GM12878 (cell line): ENCODE measurements around the gene PI16. TPM values are rescaled to one million over a fixed set of nuclear protein-coding genes. Genes with fewer than 3 reads are reported as not detected.

Experiments used
- ATAC-seq: fragments of 200-7000 bp; cut with Tn5 transposase; 3 replicates; pipeline ENCODE4 v1.9.1; 2020; ENCODE audit warnings: mild to moderate bottlenecking, moderate library complexity
- BruUV-seq: library from RNA; stranded (reverse); fragments of 400-500 nt; replicated peaks from 2 replicates; lab custom pipeline; 2021; lab: Mats Ljungman, UMichigan
- CTCF ChIA-PET: fragments of 300-600 bp; sonication (Branson Sonifier 250); formaldehyde crosslinking; extraction: SDS; loops from one replicate; lab custom pipeline; 2021; ENCODE audit warnings: inconsistent platforms; lab: Yijun Ruan, JAX
- POLR2A ChIA-PET: fragments of 350-600 bp; formaldehyde crosslinking; extraction: SDS; loops from one replicate; lab custom pipeline; 2021; ENCODE audit warnings: inconsistent platforms; lab: Charles Lee
- RAD21 ChIA-PET: fragments of 300-600 bp; sonication (Branson Sonifier 250); formaldehyde crosslinking; loops from one replicate; lab custom pipeline; 2023; ENCODE audit warnings: antibody characterized with exemption; ENCODE audit not compliant: unreplicated experiment; lab: Charles Lee
- SMC1A ChIA-PET: fragments of 300-600 bp; sonication (Branson Sonifier 250); formaldehyde crosslinking; loops from one replicate; lab custom pipeline; 2023; ENCODE audit not compliant: unreplicated experiment, uncharacterized antibody; lab: Charles Lee
- DNase-seq: peaks from one replicate; pipeline ENCODE4 v3.0.0-alpha.2; 2011; ENCODE audit warnings: low read depth, low spot score
- FAIRE-seq: peaks from 3 replicates; lab custom pipeline; 2011; peaks lifted over from hg19 to GRCh38; lab: Jason Lieb, UNC
- H2AFZ ChIP-seq: 2 replicates; pipeline ENCODE4 v1.6.0; 2011; ENCODE audit warnings: low read depth, low read length, control low read depth; ENCODE audit not compliant: control insufficient read depth
- H3K27ac ChIP-seq: 2 replicates; pipeline ENCODE4 v1.5.1; 2011; ENCODE audit warnings: control low read depth; ENCODE audit not compliant: control insufficient read depth, insufficient read depth
- H3K27me3 ChIP-seq, 2 experiments: replicated peaks in 1 of 2; 2 replicates each; pipeline versions ENCODE4 v1.6.0 to v1.6.1; 2011; ENCODE audit warnings: low read length in 1 of 2; ENCODE audit not compliant: control insufficient read depth in 2 of 2, insufficient read depth in 2 of 2
- H3K36me3 ChIP-seq, 2 experiments: 2 replicates each; pipeline ENCODE4 v1.5.1; 2011; ENCODE audit warnings: low read length in 1 of 2; ENCODE audit not compliant: control insufficient read depth in 2 of 2, insufficient read depth in 2 of 2
- H3K4me1 ChIP-seq: 2 replicates; pipeline ENCODE4 v1.6.1; 2011; ENCODE audit warnings: mild to moderate bottlenecking, low read length, moderate library complexity, mixed read lengths; ENCODE audit not compliant: control insufficient read depth, insufficient read depth
- H3K4me2 ChIP-seq: 2 replicates; pipeline ENCODE4 v1.6.0; 2011; ENCODE audit warnings: control low read depth; ENCODE audit not compliant: control insufficient read depth, insufficient read depth
- H3K4me3 ChIP-seq: fragments of 200-600 bp; sonication (generic); 2 replicates; pipeline ENCODE4 v1.5.1; 2016
- H3K79me2 ChIP-seq: 2 replicates; pipeline ENCODE4 v1.6.0; 2011; ENCODE audit warnings: low read length; ENCODE audit not compliant: control insufficient read depth, insufficient read depth
- H3K9ac ChIP-seq: 2 replicates; pipeline ENCODE4 v1.8.0; 2011; ENCODE audit warnings: low read length, control low read depth, mixed read lengths; ENCODE audit not compliant: control insufficient read depth, insufficient read depth
- H3K9me3 ChIP-seq: replicated peaks from 3 replicates; pipeline ENCODE4 v1.5.1; 2011; ENCODE audit warnings: mild to moderate bottlenecking, low read length; ENCODE audit not compliant: control insufficient read depth, insufficient read depth
- H4K20me1 ChIP-seq: 2 replicates; pipeline ENCODE4 v1.6.0; 2011; ENCODE audit not compliant: control insufficient read depth, insufficient read depth
- BMI1 ChIP-seq: fragments of 450-650 bp; IDR thresholded peaks from 2 replicates; pipeline ENCODE4 v1.6.1; 2016; ENCODE audit warnings: mild to moderate bottlenecking, moderate library complexity, borderline replicate concordance
- CHD1 ChIP-seq: IDR thresholded peaks from 2 replicates; pipeline ENCODE4 v1.6.1; 2012; ENCODE audit warnings: low read depth, low read length, improper control_type of control experiment
- GATAD2B ChIP-seq: fragments of 450-650 bp; conservative IDR thresholded peaks from 2 replicates; pipeline ENCODE4 v1.6.1; 2017; ENCODE audit warnings: low read depth, mild to moderate bottlenecking, moderate library complexity
- IKZF1 ChIP-seq: fragments of 450-650 bp; conservative IDR thresholded peaks from 2 replicates; pipeline ENCODE4 v1.6.1; 2017; ENCODE audit warnings: antibody characterized with exemption, mild to moderate bottlenecking
- NFIC ChIP-seq: IDR thresholded peaks from 2 replicates; pipeline ENCODE4 v1.6.1; 2012; ENCODE audit warnings: low read depth, mild to moderate bottlenecking, inconsistent platforms, low read length, moderate library complexity
- NFYB ChIP-seq: IDR thresholded peaks from 2 replicates; pipeline ENCODE4 v1.6.1; 2011; ENCODE audit warnings: low read depth, mild to moderate bottlenecking, low read length, improper control_type of control experiment, moderate library complexity; ENCODE audit not compliant: insufficient read depth
- NR2C1 ChIP-seq: fragments of 450-650 bp; IDR thresholded peaks from 2 replicates; pipeline ENCODE4 v1.6.1; 2017; ENCODE audit warnings: antibody characterized with exemption, mild to moderate bottlenecking, moderate library complexity
- NR2F1 ChIP-seq: fragments of 450-650 bp; conservative IDR thresholded peaks from 2 replicates; pipeline ENCODE4 v1.6.1; 2017; ENCODE audit warnings: mild to moderate bottlenecking
- PBX3 ChIP-seq: IDR thresholded peaks from 2 replicates; pipeline ENCODE4 v1.6.1; 2011; ENCODE audit warnings: mild to moderate bottlenecking, low read depth, low read length, moderate library complexity; ENCODE audit not compliant: insufficient replicate concordance
- PKNOX1 ChIP-seq: fragments of 450-650 bp; IDR thresholded peaks from 2 replicates; pipeline ENCODE4 v1.6.1; 2016; ENCODE audit warnings: mild to moderate bottlenecking
- SMC3 ChIP-seq: IDR thresholded peaks from 2 replicates; pipeline ENCODE4 v1.6.1; 2011; ENCODE audit warnings: low read length, improper control_type of control experiment, borderline replicate concordance
- SP1 ChIP-seq: IDR thresholded peaks from one replicate; pipeline ENCODE4 v1.6.1; 2011; ENCODE audit warnings: low read depth, low read length
- SPI1 ChIP-seq: IDR thresholded peaks from 2 replicates; pipeline ENCODE4 v1.6.1; 2011; ENCODE audit warnings: low read depth, mild to moderate bottlenecking, low read length, moderate library complexity, borderline replicate concordance; ENCODE audit not compliant: insufficient read depth
- TCF7 ChIP-seq: IDR thresholded peaks from 2 replicates; pipeline ENCODE4 v1.6.1; 2014; ENCODE audit warnings: antibody characterized with exemption, borderline replicate concordance
- YY1 ChIP-seq: IDR thresholded peaks from 2 replicates; pipeline ENCODE4 v1.6.1; 2011; ENCODE audit warnings: low read depth, mild to moderate bottlenecking, low read length
- ZBED1 ChIP-seq: IDR thresholded peaks from 2 replicates; pipeline ENCODE4 v1.6.1; 2016; ENCODE audit warnings: borderline replicate concordance
- ZNF24 ChIP-seq: fragments of 450-650 bp; IDR thresholded peaks from 2 replicates; pipeline ENCODE4 v1.6.1; 2017; ENCODE audit warnings: antibody characterized with exemption, mild to moderate bottlenecking
- ZNF384 ChIP-seq: IDR thresholded peaks from 2 replicates; pipeline ENCODE4 v1.6.1; 2012; ENCODE audit warnings: low read depth, mild to moderate bottlenecking, low read length, improper control_type of control experiment, borderline replicate concordance
- ZZZ3 ChIP-seq: IDR thresholded peaks from 2 replicates; pipeline ENCODE4 v1.6.1; 2011; ENCODE audit warnings: low read depth; ENCODE audit not compliant: control insufficient read depth, insufficient read length
- WGBS: methylation state at CpG from one replicate; pipeline ENCODE4 v1.1.6; 2016; ENCODE audit warnings: low lambda C conversion rate; ENCODE audit not compliant: insufficient replicate concordance, insufficient coverage; ENCODE audit errors: missing lambda C conversion rate; 5-methylcytosine and 5-hydroxymethylcytosine counted together
- in situ Hi-C: fragments of 300-500 bp; cut with MboI; formaldehyde crosslinking; loops from 9 replicates; pipeline ENCODE4 v1.14.3; 2018; ENCODE audit warnings: mixed read lengths
- intact Hi-C: fragments of 100-400 bp; cut with micrococcal nuclease; formaldehyde crosslinking; loops from one replicate; pipeline ENCODE4 v1.14.2; 2022; ENCODE audit not compliant: unreplicated experiment
- polyA plus RNA-seq, 11 experiments: library from polyadenylated mRNA; depleted of rRNA in 4 of 11; unstranded in 6 of 11; stranded (reverse) in 5 of 11; fragments of >200 nt; fragmentation: Nextera tagmentation in 4 of 11; fragmentation: Illumina TruSeq in 1 of 11; extraction: Ambion mirVana in 4 of 11; extraction: Trizol in 1 of 11; gene quantifications; 1 replicate in 1 of 11; 2 replicates in 10 of 11; pipeline versions ENCODE4 v1.2.1 to v1.2.3, GENCODE V29; 2011 to 2016; ENCODE audit warnings: inconsistent platforms in 2 of 11, missing spikeins in 2 of 11, low read depth in 1 of 11
- total RNA-seq, 4 experiments: library from RNA; depleted of rRNA in 3 of 4; stranded (reverse); fragments of >200 nt in 3 of 4; fragmentation: Illumina TruSeq in 1 of 4; extraction: Trizol in 1 of 4; gene quantifications; 2 replicates each; pipeline versions ENCODE4 v1.2.1 to v1.2.3, GENCODE V29; 2013 to 2021

The PI16 gene
- total and polyA plus RNA-seq, 10 of the 15 experiments (the other 5 are each of a cell fraction or from before 2014, with no cell fraction given), result 0.08 to 0.12 TPM; not detected in 8

- Histone ChIP-seq H3K27me3 (no peaks in the 10 kb centered on the region; a peak in 1 of 4 replicates), H3K36me3 (no peaks in the 10 kb centered on the region), H3K79me2 (no peaks in the 10 kb centered on the region), H3K9me3 (no peaks in the 10 kb centered on the region), H4K20me1 (no peaks in the 10 kb centered on the region), H3K9ac (no peak overlapping the region), H2AFZ (no peak overlapping the region), H3K4me1 (no peaks in the 10 kb centered on the region), H3K4me3 (no peak overlapping the region), H3K27ac (no peak overlapping the region), H3K4me2 (no peak overlapping the region)
- ChIA-PET SMC1A (interaction anchor here (0.7 to 1.0 kb wide), 2 partner anchors 52 to 65 kb away, joined by 3 to 4 read pairs; partner anchors contain the start of gene C6orf89), CTCF (interaction anchor here (0.8 kb wide), 1 partner anchor 12 kb away, joined by 3 read pairs; no protein-coding TSS in a partner anchor), POLR2A (no interaction called here), RAD21 (no interaction called here)
- intact Hi-C loops (no loop called here), in situ Hi-C loops (no loop called here)
- no peak for DNase-seq
- no peak for ATAC-seq
- 53% methylated on average over 6 of the region's 6 CpGs for WGBS
- TF ChIP-seq PBX3, result no peak
- no peak for TF ChIP-seq NR2C1
- no peak for TF ChIP-seq ZZZ3
- TF ChIP-seq PKNOX1, result no peak
- TF ChIP-seq TCF7, result no peak
- no peak for TF ChIP-seq ZBED1
- no peak for TF ChIP-seq NR2F1
- no peak for TF ChIP-seq SP1
- no peak for TF ChIP-seq SMC3
- no peak for TF ChIP-seq CHD1
- TF ChIP-seq GATAD2B, result no peak
- TF ChIP-seq SPI1, result no peak
- TF ChIP-seq BMI1, result no peak
- no peak for TF ChIP-seq YY1
- TF ChIP-seq ZNF384, result no peak
- TF ChIP-seq NFIC, result no peak
- TF ChIP-seq NFYB, result no peak
- no peak for TF ChIP-seq IKZF1
- TF ChIP-seq ZNF24, result no peak
- no TSS peak for BruUV-seq
- no peak for FAIRE-seq
These were observed 16.6 kb upstream of the PI16 start for GRCh38 chr6:36937896-36938295.
